NT2/D1 (cell line): Measurements from ENCODE around the gene RIN3.
"Not testable (repeated sequence)": the region's sequence is repeated elsewhere in the genome, so short reads cannot be mapped to it uniquely, and the experiment has no call there.

Experiments
- DNase-seq: peaks from one replicate; pipeline ENCODE4 v3.0.0-alpha.2; 2011; ENCODE audit warnings: low read depth, low spot score
- H3K27me3 ChIP-seq: 2 replicates; pipeline ENCODE4 v1.6.0; 2011; ENCODE audit warnings: mild to moderate bottlenecking; ENCODE audit not compliant: insufficient read length, insufficient read depth
- H3K36me3 ChIP-seq: 2 replicates; pipeline ENCODE4 v1.6.1; 2011; ENCODE audit warnings: mild to moderate bottlenecking, low read length, mixed read lengths; ENCODE audit not compliant: insufficient read depth, insufficient read length
- H3K4me1 ChIP-seq: 2 replicates; pipeline ENCODE4 v1.5.1; 2011; ENCODE audit not compliant: insufficient read depth, insufficient read length
- H3K4me3 ChIP-seq: 2 replicates; pipeline ENCODE4 v1.5.1; 2011; ENCODE audit warnings: low read depth; ENCODE audit not compliant: insufficient read length
- H3K9ac ChIP-seq: 2 replicates; pipeline ENCODE4 v1.6.0; 2011; ENCODE audit warnings: low read depth; ENCODE audit not compliant: insufficient read length
- H3K9me3 ChIP-seq: 2 replicates; pipeline ENCODE4 v1.5.1; 2011; ENCODE audit warnings: mild to moderate bottlenecking, low read length; ENCODE audit not compliant: insufficient read depth
- SUZ12 ChIP-seq: IDR thresholded peaks from 2 replicates; pipeline ENCODE4 v1.6.1; 2011; ENCODE audit not compliant: insufficient read length, insufficient read depth; ENCODE audit errors: extremely low read depth
- YY1 ChIP-seq: IDR thresholded peaks from 2 replicates; pipeline ENCODE4 v1.6.1; 2011; ENCODE audit not compliant: insufficient read length, insufficient read depth
- ZNF274 ChIP-seq: IDR thresholded peaks from 2 replicates; pipeline ENCODE4 v1.6.1; 2011; ENCODE audit warnings: mild to moderate bottlenecking, low read depth, low read length

The RIN3 gene

DNA sequence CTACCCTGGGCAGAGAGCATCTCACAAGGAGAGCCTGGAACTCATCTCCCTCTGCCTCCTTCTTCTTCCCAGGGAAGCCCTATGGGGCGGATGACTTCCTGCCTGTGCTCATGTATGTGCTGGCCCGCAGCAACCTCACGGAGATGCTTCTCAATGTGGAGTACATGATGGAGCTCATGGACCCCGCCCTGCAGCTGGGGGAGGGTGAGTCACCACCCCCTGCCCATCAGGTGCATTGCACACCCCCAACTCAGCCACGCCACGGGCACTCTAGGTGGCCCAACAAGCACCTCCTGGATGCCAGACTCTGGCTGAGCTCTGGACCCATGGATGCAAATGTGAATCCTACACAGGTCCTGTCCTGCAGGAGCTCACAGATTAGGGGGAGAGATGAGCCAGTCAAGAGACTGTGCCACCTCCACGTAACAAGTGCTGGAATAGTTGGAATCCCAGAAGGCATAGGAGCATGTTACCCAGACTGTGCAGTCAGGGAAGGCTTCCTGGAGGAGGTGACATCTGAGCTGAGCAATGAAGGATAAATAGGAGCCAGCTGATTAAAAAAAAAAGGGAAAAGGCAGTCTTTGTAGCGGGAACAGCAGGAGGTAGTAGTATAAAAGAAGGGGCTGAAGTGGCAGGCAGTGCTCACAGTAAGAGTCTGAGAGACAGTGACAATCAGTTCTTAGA lies 163.0 kb downstream of the RIN3 start:
- Histone ChIP-seq H3K36me3 (peaks cover 14% of the 10 kb centered on the region), H3K9ac (no peak overlapping the region), H3K9me3 (no peaks in the 10 kb centered on the region), H3K27me3 (no peaks in the 10 kb centered on the region), H3K4me1 (peaks cover 7% of the 10 kb centered on the region), H3K4me3 (no peak overlapping the region)
- DNase-seq, result no peak
- TF ChIP-seq YY1 (no peak), ZNF274 (no peak), SUZ12 (no peak)

DNA sequence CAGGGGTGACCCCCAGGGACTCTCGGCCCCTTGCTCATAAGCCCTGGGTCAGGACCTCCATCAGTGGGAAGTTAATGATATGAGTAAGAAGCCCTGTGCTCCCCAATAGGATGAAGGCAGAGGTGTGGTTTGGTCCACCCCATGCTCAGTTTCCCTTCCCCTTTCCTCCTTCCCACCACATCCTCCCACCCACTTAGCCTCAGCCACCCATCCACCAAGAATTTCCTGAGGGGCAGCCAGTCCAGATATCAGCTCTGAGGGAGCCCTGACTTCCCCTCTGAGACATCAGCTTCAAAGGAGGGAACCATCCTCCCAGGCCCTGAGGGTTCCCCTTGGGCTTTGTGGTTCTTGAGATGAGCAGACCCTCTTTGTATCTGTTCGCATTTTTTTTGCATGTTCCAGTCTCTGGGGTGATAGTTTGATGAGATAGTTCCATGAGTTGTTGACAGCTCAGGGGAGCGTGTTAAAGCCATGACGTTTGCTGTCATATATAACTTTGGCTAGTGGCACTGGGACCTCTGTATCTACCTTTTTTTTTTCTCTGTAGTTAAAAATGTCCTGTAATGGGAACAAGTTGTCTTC lies 163.6 kb downstream of the RIN3 start:
- Histone ChIP-seq H3K4me3 (no peak overlapping the region), H3K9me3 (no peaks in the 10 kb centered on the region), H3K9ac (no peak overlapping the region), H3K27me3 (no peaks in the 10 kb centered on the region), H3K36me3 (peaks cover 16% of the 10 kb centered on the region), H3K4me1 (peaks cover 7% of the 10 kb centered on the region)
- no peak for DNase-seq
- TF ChIP-seq SUZ12 (no peak), YY1 (no peak), ZNF274 (no peak)

GRCh38 chr14:92677955-92678354 lies 164.4 kb downstream of the RIN3 start:
- Histone ChIP-seq H3K36me3 (peaks cover 17% of the 10 kb centered on the region), H3K9me3 (peaks cover 4% of the 10 kb centered on the region; the same call in 1 of the 2 replicates), H3K9ac (no peak overlapping the region), H3K27me3 (no peaks in the 10 kb centered on the region), H3K4me1 (peaks cover 7% of the 10 kb centered on the region), H3K4me3 (no peak overlapping the region)
- TF ChIP-seq YY1 (no peak), SUZ12 (no peak)
- no peak for DNase-seq

DNA sequence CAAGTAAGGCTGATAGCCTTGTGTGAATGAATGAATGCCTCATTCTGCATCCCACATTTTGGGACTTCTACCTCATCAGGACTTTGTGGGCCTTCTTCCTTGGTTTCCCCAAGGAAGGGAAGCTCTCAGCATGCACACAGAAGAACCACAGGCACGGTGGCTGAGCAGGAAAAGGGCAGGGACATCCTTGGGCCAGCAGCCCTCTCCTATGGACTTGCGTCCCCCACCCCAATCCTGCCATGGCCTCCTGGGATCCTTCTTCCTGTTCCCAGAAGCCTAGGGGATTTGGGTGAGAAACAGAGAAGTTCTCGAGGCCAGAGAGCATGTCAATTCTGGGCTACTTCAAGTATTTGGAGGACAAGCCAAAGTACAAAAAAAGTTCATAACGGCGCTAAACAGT lies 165.2 kb downstream of the RIN3 start:
- H3K27me3 ChIP-seq, result no peaks in the 10 kb centered on the region
- TF ChIP-seq ZNF274, result no peak
- TF ChIP-seq YY1, result no peak
- TF ChIP-seq SUZ12, result no peak

DNA sequence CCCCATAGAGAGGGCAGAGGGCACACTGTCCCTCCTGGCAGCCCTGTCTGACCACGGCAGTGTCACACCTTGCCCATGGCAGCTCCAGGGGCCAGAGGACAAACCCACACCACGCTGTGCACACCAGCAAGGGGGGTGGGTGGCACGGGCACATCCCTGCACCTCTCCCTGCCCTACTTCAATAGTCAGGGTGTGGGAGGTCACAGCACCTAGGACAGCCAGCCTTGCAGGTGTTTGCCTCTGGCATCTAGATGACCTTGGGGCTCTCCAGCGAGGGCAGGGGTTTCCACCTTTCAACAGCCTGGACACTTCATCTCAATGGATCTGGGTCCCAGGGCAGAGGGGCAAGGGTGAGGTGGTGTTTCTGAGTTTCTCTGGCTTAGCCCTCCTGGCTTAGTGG lies 165.7 kb downstream of the RIN3 start:
- DNase-seq, result no peak
- TF ChIP-seq SUZ12 (no peak), YY1 (no peak), ZNF274 (no peak)
- Histone ChIP-seq H3K36me3 (peaks cover 17% of the 10 kb centered on the region), H3K9me3 (peaks cover 4% of the 10 kb centered on the region; the same call in 1 of the 2 replicates), H3K27me3 (no peaks in the 10 kb centered on the region), H3K9ac (no peak overlapping the region), H3K4me1 (peaks cover 7% of the 10 kb centered on the region), H3K4me3 (no peak overlapping the region)

More for the DNA sequence above, 165.2 kb downstream of the RIN3 start:
- H3K4me3 ChIP-seq, result no peak overlapping the region
- peaks cover 4% of the 10 kb centered on the region; the same call in 1 of the 2 replicates for H3K9me3 ChIP-seq
- no peak overlapping the region for H3K9ac ChIP-seq
- DNase-seq, result no peak
- H3K36me3 ChIP-seq, result peaks cover 17% of the 10 kb centered on the region
- peaks cover 7% of the 10 kb centered on the region for H3K4me1 ChIP-seq

GRCh38 chr14:92680330-92680729 lies 166.7 kb downstream of the RIN3 start:
- not testable (repeated sequence) for H3K4me1 ChIP-seq, H3K4me3 ChIP-seq, H3K9ac ChIP-seq, H3K27me3 ChIP-seq, H3K9me3 ChIP-seq, DNase-seq
- peaks cover 17% of the 10 kb centered on the region for H3K36me3 ChIP-seq

GRCh38 chr14:92680781-92681650 lies 167.4 kb downstream of the RIN3 start:
- peaks cover 4% of the 10 kb centered on the region; the same call in 1 of the 2 replicates for H3K9me3 ChIP-seq
- DNase-seq, result peak; percentile 35
- no peak overlapping the region for H3K4me3 ChIP-seq
- no peak overlapping the region for H3K9ac ChIP-seq
- H3K27me3 ChIP-seq, result peaks cover 1% of the 10 kb centered on the region
- TF ChIP-seq ZNF274 (no peak), SUZ12 (no peak), YY1 (no peak)
- H3K36me3 ChIP-seq, result peaks cover 20% of the 10 kb centered on the region
- H3K4me1 ChIP-seq, result peaks cover 4% of the 10 kb centered on the region
